ENCODE results near the gene JAKMIP1.

Gene JAKMIP1

GRCh38 chr4:6054162-6054922, 146.0 kb downstream of the JAKMIP1 start:
- Histone ChIP-seq H3K27ac (no peak overlapping the region), H3K4me2 (no peak overlapping the region), H3K4me1 (peaks cover 0 to 11% (median under 1%) of the 10 kb centered on the region in 10 experiments; a peak in 4 of 20 replicates), H3K9me3 (replicated peaks in 1 of 11) (peaks cover 32 to 38% (median 35%) of the 10 kb centered on the region in 11 experiments), H4K20me1 (no peaks in the 10 kb centered on the region), H3K4me3 (no peak overlapping the region), H3K9ac (no peak overlapping the region), H3K36me3 (peaks cover 8 to 32% (median 26%) of the 10 kb centered on the region in 11 experiments; a peak in 20 of 22 replicates), H3K27me3 (no peaks in the 10 kb centered on the region)
- no peak for TF ChIP-seq Cebpa-rat (IDR thresholded peaks at IDR 0.05)

DNA sequence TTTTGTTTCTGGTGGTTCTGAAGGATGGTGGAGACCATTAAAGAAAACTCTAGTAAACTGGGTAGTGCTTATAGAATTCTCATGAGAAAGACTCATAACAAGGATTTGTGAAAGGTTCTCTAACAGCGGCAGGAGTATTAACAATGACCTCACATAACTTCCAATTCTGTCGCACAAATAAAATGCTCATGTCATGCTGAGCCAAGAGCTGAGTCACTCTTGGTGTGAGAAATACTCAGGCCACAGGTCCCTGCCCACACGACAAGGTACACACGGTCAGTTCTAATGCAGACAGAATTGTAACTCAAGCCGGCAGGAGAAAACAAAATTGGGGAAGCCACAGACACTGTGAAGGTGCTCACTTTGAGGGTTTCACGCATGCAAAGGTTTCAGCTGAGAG, 147.7 kb downstream of the JAKMIP1 start:
- peaks cover 15 to 26% (median 22%) of the 10 kb centered on the region in 11 experiments for H3K9me3 ChIP-seq (replicated peaks in 1 of 11)
- no peak overlapping the region for H3K4me3 ChIP-seq
- no peaks in the 10 kb centered on the region for H3K27me3 ChIP-seq
- no peaks in the 10 kb centered on the region for H4K20me1 ChIP-seq
- TF ChIP-seq Cebpa-rat (IDR thresholded peaks at IDR 0.05), result no peak
- no peak overlapping the region for H3K27ac ChIP-seq
- no peak overlapping the region for H3K9ac ChIP-seq
- H3K4me2 ChIP-seq, result no peak overlapping the region
- peaks cover 0 to 27% (median 14%) of the 10 kb centered on the region in 10 experiments; a peak in 14 of 20 replicates for H3K4me1 ChIP-seq
- peaks cover 4 to 17% (median 10%) of the 10 kb centered on the region in 11 experiments; a peak in 19 of 22 replicates for H3K36me3 ChIP-seq

DNA sequence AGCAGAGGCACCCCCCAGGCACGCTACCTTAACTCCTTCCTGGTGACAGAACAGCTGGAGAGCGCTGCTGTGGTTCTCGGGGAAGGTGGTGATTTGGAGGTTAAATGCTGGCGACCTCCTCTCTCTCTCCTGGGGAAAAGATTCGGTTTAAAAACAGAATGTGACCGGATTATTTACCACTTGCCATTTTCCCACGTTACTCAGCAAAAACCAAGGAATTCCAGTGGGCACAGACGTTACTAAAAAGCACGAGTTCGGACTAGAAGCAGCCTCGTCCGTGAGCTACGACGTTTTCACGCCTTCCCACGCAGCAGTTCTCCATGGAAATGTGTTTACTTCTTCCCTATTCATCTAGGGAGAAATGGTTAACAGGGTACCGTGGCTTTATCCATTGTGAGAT, 149.8 kb downstream of the JAKMIP1 start:
- no peak overlapping the region for H3K27ac ChIP-seq
- no peak overlapping the region for H3K9ac ChIP-seq
- peaks cover 0 to 30% (median 19%) of the 10 kb centered on the region in 10 experiments; a peak in 14 of 20 replicates for H3K4me1 ChIP-seq
- no peaks in the 10 kb centered on the region for H3K27me3 ChIP-seq
- H3K4me3 ChIP-seq, result no peak overlapping the region
- H3K9me3 ChIP-seq (replicated peaks in 1 of 11), result peaks cover 0 to 10% (median 5%) of the 10 kb centered on the region in 11 experiments; a peak in 6 of 22 replicates
- H4K20me1 ChIP-seq, result no peaks in the 10 kb centered on the region
- H3K4me2 ChIP-seq, result no peak overlapping the region
- no peak for TF ChIP-seq Cebpa-rat (IDR thresholded peaks at IDR 0.05)
- no peaks in the 10 kb centered on the region for H3K36me3 ChIP-seq

DNA sequence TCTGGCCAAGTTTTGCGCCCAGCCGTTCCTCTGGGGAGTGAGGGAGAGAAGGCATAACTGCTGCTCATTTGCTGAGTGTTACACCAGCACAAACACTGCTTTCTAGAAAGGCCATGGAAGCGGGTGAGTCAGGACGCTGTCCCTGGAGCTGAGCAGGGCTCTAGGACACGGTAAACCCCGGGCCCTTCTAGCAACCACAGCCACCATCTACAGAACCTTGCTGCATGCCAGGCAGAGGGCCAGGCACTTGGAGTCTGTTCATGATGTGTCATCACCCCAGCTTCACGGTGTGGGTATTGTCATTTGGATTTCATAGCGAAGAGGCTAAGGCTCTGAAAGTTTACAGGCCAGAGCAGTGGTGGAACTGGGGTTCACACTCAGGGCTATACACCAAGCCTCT, 150.4 kb downstream of the JAKMIP1 start:
- no peak for TF ChIP-seq Cebpa-rat (IDR thresholded peaks at IDR 0.05)
- Histone ChIP-seq H3K36me3 (no peaks in the 10 kb centered on the region), H3K4me3 (no peak overlapping the region), H3K27ac (no peak overlapping the region), H3K4me2 (no peak overlapping the region), H3K9ac (no peak overlapping the region), H3K27me3 (no peaks in the 10 kb centered on the region), H4K20me1 (no peaks in the 10 kb centered on the region), H3K4me1 (peaks cover 0 to 29% (median 19%) of the 10 kb centered on the region in 10 experiments; a peak in 15 of 20 replicates), H3K9me3 (replicated peaks in 1 of 11) (peaks cover 0 to 10% (median 5%) of the 10 kb centered on the region in 11 experiments; a peak in 6 of 22 replicates)

- TF ChIP-seq Cebpa-rat (IDR thresholded peaks at IDR 0.05), result no peak
Measured at GRCh38 chr4:6049278-6049677, 151.1 kb downstream of the JAKMIP1 start.

GRCh38 chr4:6048537-6048936, 151.8 kb downstream of the JAKMIP1 start:
- Histone ChIP-seq H3K9me3 (replicated peaks in 1 of 11) (peaks cover 0 to 10% (median 5%) of the 10 kb centered on the region in 11 experiments; a peak in 6 of 22 replicates), H3K27me3 (no peaks in the 10 kb centered on the region), H3K36me3 (no peaks in the 10 kb centered on the region), H3K27ac (0 out of 22 replicates have a peak overlapping the region, but pooled peaks of 3 of the 11 experiments have one; percentile 2 to 23 (median 20)), H3K4me1 (peaks cover 0 to 43% (median 32%) of the 10 kb centered on the region in 10 experiments; a peak in 17 of 20 replicates), H3K4me3 (no peak overlapping the region), H3K9ac (no peak overlapping the region), H3K4me2 (peak overlapping the region in 9 of 11 experiments; percentile 17 to 70 (median 50); a peak in 17 of 22 replicates), H4K20me1 (no peaks in the 10 kb centered on the region)
- no peak for TF ChIP-seq Cebpa-rat (IDR thresholded peaks at IDR 0.05)

More at GRCh38 chr4:6049278-6049677, 151.1 kb downstream of the JAKMIP1 start:
- H3K27me3 ChIP-seq, result no peaks in the 10 kb centered on the region
- H4K20me1 ChIP-seq, result no peaks in the 10 kb centered on the region
- no peaks in the 10 kb centered on the region for H3K36me3 ChIP-seq
- H3K27ac ChIP-seq, result no peak overlapping the region
- H3K4me3 ChIP-seq, result no peak overlapping the region
- no peak overlapping the region for H3K9ac ChIP-seq
- H3K4me2 ChIP-seq, result peak overlapping the region in 6 of 11 experiments; percentile 37 to 70 (median 51); a peak in 7 of 22 replicates
- H3K4me1 ChIP-seq, result peaks cover 0 to 37% (median 26%) of the 10 kb centered on the region in 10 experiments; a peak in 17 of 20 replicates
- H3K9me3 ChIP-seq (replicated peaks in 1 of 11), result peaks cover 0 to 10% (median 5%) of the 10 kb centered on the region in 11 experiments; a peak in 6 of 22 replicates

GRCh38 chr4:6047130-6047673, 153.1 kb downstream of the JAKMIP1 start:
- H3K36me3 ChIP-seq, result no peaks in the 10 kb centered on the region
- no peak overlapping the region for H3K27ac ChIP-seq
- TF ChIP-seq Cebpa-rat (IDR thresholded peaks at IDR 0.05), result no peak
- H3K4me2 ChIP-seq, result peak overlapping the region in 5 of 11 experiments; percentile 37 to 70 (median 51); a peak in 10 of 22 replicates
- H3K4me3 ChIP-seq, result no peak overlapping the region
- H3K9ac ChIP-seq, result no peak overlapping the region
- no peaks in the 10 kb centered on the region for H3K27me3 ChIP-seq
- peaks cover 0 to 10% (median 5%) of the 10 kb centered on the region in 11 experiments; a peak in 6 of 22 replicates for H3K9me3 ChIP-seq (replicated peaks in 1 of 11)
- no peaks in the 10 kb centered on the region for H4K20me1 ChIP-seq
- H3K4me1 ChIP-seq, result peaks cover 0 to 46% (median 32%) of the 10 kb centered on the region in 10 experiments; a peak in 17 of 20 replicates

DNA sequence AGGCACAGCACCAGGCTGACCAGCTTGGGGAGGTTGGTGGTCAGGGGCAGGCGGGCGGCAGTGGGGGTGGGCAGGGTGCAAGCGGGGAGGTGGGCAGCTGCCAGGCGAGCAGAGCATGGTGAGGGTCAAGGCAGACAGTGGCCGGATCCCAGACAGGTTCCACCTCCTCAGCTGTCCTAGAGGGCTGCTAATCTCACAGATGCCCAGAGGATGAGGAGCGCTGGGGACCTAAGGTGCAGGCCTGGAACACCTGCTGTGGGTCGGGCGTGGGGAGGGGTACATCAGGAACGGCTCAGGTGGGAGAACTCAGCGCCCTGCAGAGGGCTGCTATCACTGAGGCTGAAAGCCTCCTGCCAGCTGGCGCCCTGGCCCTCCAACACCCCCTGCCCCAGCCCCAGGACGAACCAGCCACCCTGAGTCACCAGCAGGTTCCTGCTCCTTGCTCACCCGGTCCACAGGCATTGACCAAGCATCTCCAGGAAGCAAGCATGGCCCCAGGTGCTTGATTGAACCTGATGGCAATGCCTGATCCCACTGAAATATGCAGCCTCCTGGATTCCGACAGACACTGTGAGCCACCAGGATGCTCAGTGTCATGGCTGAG, 153.7 kb downstream of the JAKMIP1 start:
- H3K27ac ChIP-seq, result no peak overlapping the region
- no peaks in the 10 kb centered on the region for H3K27me3 ChIP-seq
- H4K20me1 ChIP-seq, result no peaks in the 10 kb centered on the region
- no peaks in the 10 kb centered on the region for H3K36me3 ChIP-seq
- H3K9ac ChIP-seq, result no peak overlapping the region
- TF ChIP-seq Cebpa-rat (IDR thresholded peaks at IDR 0.05), result no peak
- peaks cover 0 to 10% (median 5%) of the 10 kb centered on the region in 11 experiments; a peak in 6 of 22 replicates for H3K9me3 ChIP-seq (replicated peaks in 1 of 11)
- H3K4me2 ChIP-seq, result peak overlapping the region in 5 of 11 experiments; percentile 37 to 70 (median 51); a peak in 5 of 22 replicates
- H3K4me1 ChIP-seq, result peaks cover 0 to 48% (median 32%) of the 10 kb centered on the region in 10 experiments; a peak in 17 of 20 replicates
- no peak overlapping the region for H3K4me3 ChIP-seq
